Measurements from ENCODE around the gene MLLT10. TPM values are rescaled to one million over a fixed set of nuclear protein-coding genes. Genes with fewer than 3 reads are reported as not detected.
A peak's percentile ranks its signal among the peaks of the same experiment; 100 is the strongest.

MLLT10 gene
- total and polyA plus RNA-seq, 9 donors, result 23.6 to 55.1 (median 36.8) TPM

DNA sequence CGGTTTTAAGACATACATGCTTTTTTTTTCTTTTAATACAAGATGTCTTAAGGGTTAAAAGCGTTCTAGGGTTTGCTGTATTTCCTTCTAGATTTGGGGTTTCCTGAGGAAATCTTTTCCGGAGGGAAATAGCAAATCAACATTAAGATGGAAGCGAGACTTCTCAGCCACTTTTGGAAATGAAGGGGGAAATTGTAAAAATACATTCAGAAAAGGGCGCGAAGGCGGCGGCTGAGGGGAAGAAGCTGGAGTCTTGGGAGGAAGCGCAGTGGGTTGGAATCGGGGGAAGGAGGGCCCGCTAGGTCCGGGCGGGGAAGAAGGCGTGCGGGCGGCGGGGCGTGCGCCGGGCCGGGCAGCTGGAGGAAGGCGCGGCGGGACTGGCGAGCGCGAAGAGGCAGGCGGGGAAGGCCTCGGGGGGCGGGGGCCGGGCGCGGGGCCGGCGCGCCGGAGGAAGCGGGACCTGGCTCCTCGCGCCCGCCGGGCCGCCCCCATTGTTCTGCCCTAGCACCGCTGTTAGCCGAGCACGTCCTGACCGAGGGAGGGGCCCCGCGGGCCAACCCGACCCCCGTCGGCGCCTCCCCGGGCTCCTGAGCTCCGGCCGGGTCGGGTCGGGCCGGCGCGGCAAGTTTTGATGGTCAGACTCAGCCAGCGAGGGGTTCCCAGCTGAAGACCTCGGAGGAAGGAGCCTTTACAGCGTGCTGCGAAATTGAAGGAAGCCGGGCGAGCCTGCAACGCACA is 7.0 kb upstream of the MLLT10 start:
- Histone ChIP-seq H3K27ac (peak overlapping the region; percentile 99 to 100), H3K9me3 (no peaks in the 10 kb centered on the region), H3K36me3 (no peaks in the 10 kb centered on the region), H3K4me1 (ENCODE audit: insufficient read depth) (peaks cover 2% of the 10 kb centered on the region), H3K27me3 (no peaks in the 10 kb centered on the region), H3K4me3 (peak overlapping the region; percentile 58)
- WGBS, 3 donors, result 1% methylated on average over 67 to 68 of the region's 68 CpGs
- intact Hi-C loops (cut with DNase I), result no loop called here
- peak; percentile 65 to 83 (median 76) for DNase-seq
- TF ChIP-seq POLR2A (IDR thresholded peaks at IDR 0.05) (no peak), EP300 (IDR thresholded peaks at IDR 0.05) (no peak)
- TF ChIP-seq, protein P1, sequence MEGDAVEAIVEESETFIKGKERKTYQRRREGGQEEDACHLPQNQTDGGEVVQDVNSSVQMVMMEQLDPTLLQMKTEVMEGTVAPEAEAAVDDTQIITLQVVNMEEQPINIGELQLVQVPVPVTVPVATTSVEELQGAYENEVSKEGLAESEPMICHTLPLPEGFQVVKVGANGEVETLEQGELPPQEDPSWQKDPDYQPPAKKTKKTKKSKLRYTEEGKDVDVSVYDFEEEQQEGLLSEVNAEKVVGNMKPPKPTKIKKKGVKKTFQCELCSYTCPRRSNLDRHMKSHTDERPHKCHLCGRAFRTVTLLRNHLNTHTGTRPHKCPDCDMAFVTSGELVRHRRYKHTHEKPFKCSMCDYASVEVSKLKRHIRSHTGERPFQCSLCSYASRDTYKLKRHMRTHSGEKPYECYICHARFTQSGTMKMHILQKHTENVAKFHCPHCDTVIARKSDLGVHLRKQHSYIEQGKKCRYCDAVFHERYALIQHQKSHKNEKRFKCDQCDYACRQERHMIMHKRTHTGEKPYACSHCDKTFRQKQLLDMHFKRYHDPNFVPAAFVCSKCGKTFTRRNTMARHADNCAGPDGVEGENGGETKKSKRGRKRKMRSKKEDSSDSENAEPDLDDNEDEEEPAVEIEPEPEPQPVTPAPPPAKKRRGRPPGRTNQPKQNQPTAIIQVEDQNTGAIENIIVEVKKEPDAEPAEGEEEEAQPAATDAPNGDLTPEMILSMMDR (IDR thresholded peaks at IDR 0.05), result no peak

DNA sequence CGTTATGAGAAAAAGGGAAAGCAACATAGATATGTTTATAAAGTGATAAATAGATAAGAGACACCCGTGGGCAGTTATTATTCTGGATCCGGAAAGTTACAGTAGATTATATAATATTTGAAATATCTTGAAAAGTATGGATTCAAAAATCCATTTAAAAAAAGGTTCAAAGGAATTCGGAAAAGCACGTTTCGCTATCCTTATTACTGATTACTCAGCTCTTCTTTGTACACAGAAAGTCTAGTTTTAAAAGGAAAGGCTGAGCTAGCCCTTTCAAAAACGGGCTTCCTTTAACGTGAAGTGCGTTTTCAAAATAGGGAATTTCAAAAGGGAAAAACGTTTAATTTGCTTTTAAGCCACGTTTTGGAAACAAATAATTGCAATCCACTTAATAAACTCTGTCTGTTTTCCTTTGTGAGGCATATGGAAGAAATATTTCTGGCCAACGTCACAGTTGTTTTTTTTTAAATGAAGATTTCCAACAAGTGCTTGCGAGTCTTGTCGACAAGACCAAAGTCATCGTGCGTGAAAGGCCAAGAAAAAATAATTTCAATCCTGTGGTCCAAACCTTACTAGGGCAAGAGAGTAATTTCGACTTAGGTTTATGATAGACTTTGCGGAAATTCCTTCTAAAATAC is 6.3 kb upstream of the MLLT10 start:
- DNase-seq, result no peak
- WGBS, 3 donors, result 2 to 15% (median 4%) methylated on average over 18 of the region's 18 CpGs
- intact Hi-C loops (cut with DNase I), result no loop called here
- Histone ChIP-seq H3K27me3 (no peaks in the 10 kb centered on the region), H3K9me3 (no peaks in the 10 kb centered on the region), H3K27ac (peak overlapping the region; percentile 99 to 100), H3K4me3 (peak overlapping the region; percentile 58), H3K36me3 (no peaks in the 10 kb centered on the region), H3K4me1 (ENCODE audit: insufficient read depth) (peaks cover 2% of the 10 kb centered on the region)
- TF ChIP-seq, protein P1 (IDR thresholded peaks at IDR 0.05), result no peak
- no peak for TF ChIP-seq POLR2A (IDR thresholded peaks at IDR 0.05)
- no peak for TF ChIP-seq EP300 (IDR thresholded peaks at IDR 0.05)

DNA sequence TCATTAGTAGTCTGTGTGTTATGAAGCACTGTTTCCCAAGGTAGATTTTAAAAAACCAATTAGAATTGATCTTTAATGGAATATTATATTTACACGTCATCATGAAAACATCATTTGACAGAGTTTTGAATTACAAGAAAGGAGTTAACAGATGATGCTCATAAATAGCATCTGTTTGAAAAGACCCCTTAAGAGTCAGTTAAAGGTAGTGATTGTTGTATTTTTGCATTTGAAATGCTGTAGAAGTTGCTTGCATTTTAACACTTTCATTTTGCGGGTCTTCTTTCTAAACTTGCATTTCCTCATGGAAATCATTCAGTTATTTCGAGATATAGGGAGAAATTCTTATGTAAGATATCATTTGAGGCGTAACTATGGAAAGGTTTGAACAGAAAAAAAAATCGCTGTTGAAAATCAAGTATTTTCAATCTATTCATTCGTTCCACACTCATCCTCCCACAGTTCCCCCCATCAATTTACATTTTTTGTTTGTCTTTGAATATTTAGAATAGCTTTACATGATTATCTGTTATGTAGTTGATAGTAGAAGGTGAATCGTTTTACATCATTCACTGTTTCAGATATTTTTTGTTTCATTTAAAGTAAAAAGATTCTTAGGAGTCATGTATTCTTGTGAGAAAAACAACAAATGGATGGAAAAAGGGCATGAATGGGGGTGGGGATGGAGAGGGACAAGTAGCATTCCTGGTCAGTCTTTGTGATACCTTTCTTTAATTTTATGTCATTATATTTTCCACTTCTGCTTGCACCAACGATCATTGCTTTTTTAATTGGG is 5.6 kb upstream of the MLLT10 start:
- Histone ChIP-seq H3K9me3 (no peaks in the 10 kb centered on the region), H3K27ac (peak overlapping the region; percentile 99 to 100), H3K4me1 (ENCODE audit: insufficient read depth) (peaks cover 2% of the 10 kb centered on the region), H3K36me3 (no peaks in the 10 kb centered on the region), H3K4me3 (peak overlapping the region; percentile 58), H3K27me3 (no peaks in the 10 kb centered on the region)
- 28 to 48% (median 28%) methylated on average over 8 of the region's 8 CpGs for WGBS, 3 donors
- intact Hi-C loops (cut with DNase I), result no loop called here
- DNase-seq, result no peak
- TF ChIP-seq EP300 (IDR thresholded peaks at IDR 0.05) (no peak), POLR2A (IDR thresholded peaks at IDR 0.05) (no peak)
- TF ChIP-seq, protein P1 (IDR thresholded peaks at IDR 0.05), result no peak

DNA sequence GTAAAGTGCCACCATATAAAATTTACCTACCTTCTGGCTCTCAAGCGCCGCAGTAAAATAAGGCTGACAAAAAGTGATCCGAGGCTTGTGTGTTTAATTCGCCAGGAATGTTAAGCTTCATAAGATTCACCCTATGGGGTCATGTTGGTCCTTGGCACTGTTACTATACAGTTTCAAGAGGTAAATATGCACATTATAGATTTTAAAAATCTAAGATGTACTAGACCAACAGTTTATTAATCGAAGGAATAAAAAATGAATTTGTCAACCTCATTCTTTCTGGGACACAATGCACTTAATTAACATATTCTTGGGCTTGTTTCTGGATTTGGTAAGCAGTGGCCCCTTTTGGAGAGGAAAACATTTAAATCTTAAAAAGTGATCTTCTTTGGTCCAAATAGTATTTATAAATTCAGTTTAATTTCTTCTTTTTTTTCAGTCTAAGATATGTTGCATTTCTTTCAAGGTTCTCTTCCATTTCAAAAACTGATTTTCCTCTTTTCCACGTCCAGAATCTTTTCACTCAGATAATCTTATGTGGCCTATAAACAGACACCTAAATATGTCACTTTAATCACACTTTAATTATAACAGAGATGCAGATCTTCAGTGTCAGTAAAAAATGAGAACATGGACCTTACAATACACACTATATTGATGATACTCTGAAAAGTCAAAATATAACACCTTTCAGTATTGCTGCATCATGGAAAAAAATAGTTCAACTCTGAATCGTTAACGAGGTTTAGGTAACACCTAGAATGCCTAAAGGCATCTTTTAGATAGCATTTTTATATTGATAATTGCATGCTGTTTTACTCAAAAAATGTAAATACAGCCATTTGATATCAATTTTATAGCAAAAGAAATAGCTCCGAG is 4.8 kb upstream of the MLLT10 start:
- intact Hi-C loops (cut with DNase I), result no loop called here
- 76 to 83% (median 80%) methylated on average over 9 of the region's 9 CpGs for WGBS, 3 donors
- Histone ChIP-seq H3K4me1 (ENCODE audit: insufficient read depth) (no peaks in the 10 kb centered on the region), H3K27ac (peak overlapping the region in 1 of 2 donors; percentile 100), H3K27me3 (no peaks in the 10 kb centered on the region), H3K9me3 (no peaks in the 10 kb centered on the region), H3K4me3 (no peak overlapping the region), H3K36me3 (no peaks in the 10 kb centered on the region)
- no peak for DNase-seq
- no peak for TF ChIP-seq EP300 (IDR thresholded peaks at IDR 0.05)
- no peak for TF ChIP-seq POLR2A (IDR thresholded peaks at IDR 0.05)
- TF ChIP-seq, protein P1 (IDR thresholded peaks at IDR 0.05), result no peak

Measured in ovary (tissue), 9 donors.